Subcutaneous abdominal adipose tissue (tissue), 5 donors: ENCODE measurements around the gene TRNP1.

Source experiments
- H3K27ac ChIP-seq: one replicate; pipeline ENCODE4 v1.7.0; 2013; ENCODE audit warnings: low read depth, mild to moderate bottlenecking, inconsistent platforms, low read length, moderate library complexity
- H3K27me3 ChIP-seq, 5 donors: one replicate each; pipeline ENCODE4 v1.7.0; 2013; ENCODE audit warnings: low read length in 5 of 5, inconsistent platforms in 1 of 5; ENCODE audit not compliant: control insufficient read depth in 5 of 5, insufficient read depth in 4 of 5
- H3K36me3 ChIP-seq, 5 donors: one replicate each; pipeline ENCODE4 v1.7.0; 2013; ENCODE audit warnings: low read length in 5 of 5; ENCODE audit not compliant: control insufficient read depth in 5 of 5, insufficient read depth in 5 of 5
- H3K4me1 ChIP-seq, 5 donors: one replicate each; pipeline ENCODE4 v1.7.0; 2013; ENCODE audit warnings: low read length in 5 of 5, mild to moderate bottlenecking in 3 of 5, moderate library complexity in 1 of 5; ENCODE audit not compliant: control insufficient read depth in 5 of 5, insufficient read depth in 5 of 5
- H3K4me3 ChIP-seq, 5 donors: one replicate each; pipeline ENCODE4 v1.7.0; 2013; ENCODE audit warnings: low read length in 5 of 5, low read depth in 1 of 5
- H3K9ac ChIP-seq, 5 donors: one replicate each; pipeline ENCODE4 v1.7.0; 2013; ENCODE audit warnings: low read length in 5 of 5, mild to moderate bottlenecking in 4 of 5, moderate library complexity in 3 of 5
- H3K9me3 ChIP-seq, 5 donors: one replicate each; pipeline ENCODE4 v1.7.0; 2013; ENCODE audit warnings: low read length in 5 of 5; ENCODE audit not compliant: control insufficient read depth in 5 of 5
- donor health status: healthy.
- donor health status: healthy.
- donor health status: healthy.
- donor health status: healthy.
- donor health status: healthy.

The TRNP1 gene

GRCh38 chr1:26965628-26966027 is 27.9 kb upstream of the TRNP1 start:
- Histone ChIP-seq H3K4me3 (no peak overlapping the region), H3K9ac (no peak overlapping the region), H3K9me3 (no peaks in the 10 kb centered on the region), H3K27ac (no peak overlapping the region), H3K4me1 (no peaks in the 10 kb centered on the region), H3K36me3 (no peaks in the 10 kb centered on the region), H3K27me3 (peaks cover 6 to 35% (median 29%) of the 10 kb centered on the region in 5 donors)

GRCh38 chr1:26970810-26971209 is 22.7 kb upstream of the TRNP1 start:
- Histone ChIP-seq H3K9ac (no peak overlapping the region), H3K4me1 (no peaks in the 10 kb centered on the region), H3K27me3 (peaks cover 10 to 30% (median 25%) of the 10 kb centered on the region in 5 donors), H3K27ac (no peak overlapping the region), H3K4me3 (no peak overlapping the region), H3K9me3 (no peaks in the 10 kb centered on the region), H3K36me3 (no peaks in the 10 kb centered on the region)

- Histone ChIP-seq H3K4me3 (no peak overlapping the region), H3K4me1 (no peaks in the 10 kb centered on the region), H3K9ac (no peak overlapping the region), H3K36me3 (no peaks in the 10 kb centered on the region), H3K9me3 (no peaks in the 10 kb centered on the region), H3K27me3 (peaks cover 10 to 25% (median 21%) of the 10 kb centered on the region in 5 donors), H3K27ac (no peak overlapping the region)
Measured at GRCh38 chr1:26971590-26971989, 21.9 kb upstream of the TRNP1 start.

- H3K4me1 ChIP-seq: no peaks in the 10 kb centered on the region
- H3K27ac ChIP-seq: no peak overlapping the region
- H3K36me3 ChIP-seq: no peaks in the 10 kb centered on the region
Measured at GRCh38 chr1:26972390-26972789, 21.1 kb upstream of the TRNP1 start.

GRCh38 chr1:26972821-26973220 is 20.7 kb upstream of the TRNP1 start:
- Histone ChIP-seq H3K27ac (no peak overlapping the region), H3K4me1 (no peaks in the 10 kb centered on the region), H3K36me3 (no peaks in the 10 kb centered on the region), H3K27me3 (peaks cover 5 to 22% (median 16%) of the 10 kb centered on the region in 5 donors), H3K4me3 (no peak overlapping the region), H3K9me3 (no peaks in the 10 kb centered on the region), H3K9ac (no peak overlapping the region)

More at GRCh38 chr1:26972390-26972789, 21.1 kb upstream of the TRNP1 start:
- H3K4me3 ChIP-seq: no peak overlapping the region
- no peaks in the 10 kb centered on the region for H3K9me3 ChIP-seq
- no peak overlapping the region for H3K9ac ChIP-seq
- peaks cover 9 to 24% (median 19%) of the 10 kb centered on the region in 5 donors for H3K27me3 ChIP-seq

- Histone ChIP-seq H3K36me3 (no peaks in the 10 kb centered on the region), H3K27ac (no peak overlapping the region), H3K27me3 (peaks cover 0 to 7% (median 0%) of the 10 kb centered on the region in 5 donors), H3K4me1 (no peaks in the 10 kb centered on the region), H3K4me3 (no peak overlapping the region), H3K9ac (no peak overlapping the region), H3K9me3 (no peaks in the 10 kb centered on the region)
Measured at GRCh38 chr1:26976621-26977510, 16.6 kb upstream of the TRNP1 start.

GRCh38 chr1:26978901-26979300 is 14.6 kb upstream of the TRNP1 start:
- H3K4me3 ChIP-seq: no peak overlapping the region
- no peaks in the 10 kb centered on the region for H3K4me1 ChIP-seq
- H3K36me3 ChIP-seq: no peaks in the 10 kb centered on the region
- H3K27me3 ChIP-seq: peaks cover 0 to 13% (median 5%) of the 10 kb centered on the region in 5 donors
- no peak overlapping the region for H3K9ac ChIP-seq
- no peaks in the 10 kb centered on the region for H3K9me3 ChIP-seq
- H3K27ac ChIP-seq: no peak overlapping the region

- H3K9ac ChIP-seq: no peak overlapping the region
- no peak overlapping the region for H3K27ac ChIP-seq
- H3K4me3 ChIP-seq: no peak overlapping the region
- no peaks in the 10 kb centered on the region for H3K9me3 ChIP-seq
- H3K27me3 ChIP-seq: peaks cover 0 to 13% (median 7%) of the 10 kb centered on the region in 5 donors
- H3K4me1 ChIP-seq: no peaks in the 10 kb centered on the region
- H3K36me3 ChIP-seq: no peaks in the 10 kb centered on the region
Measured at GRCh38 chr1:26981146-26981846, 12.2 kb upstream of the TRNP1 start.

- H3K4me1 ChIP-seq: no peaks in the 10 kb centered on the region
- no peaks in the 10 kb centered on the region for H3K9me3 ChIP-seq
- H3K9ac ChIP-seq: no peak overlapping the region
- H3K27ac ChIP-seq: no peak overlapping the region
- peaks cover 0 to 14% (median 9%) of the 10 kb centered on the region in 5 donors for H3K27me3 ChIP-seq
- no peak overlapping the region for H3K4me3 ChIP-seq
- no peaks in the 10 kb centered on the region for H3K36me3 ChIP-seq
Measured at GRCh38 chr1:26983863-26984262, 9.6 kb upstream of the TRNP1 start.

- Histone ChIP-seq H3K4me3 (no peak overlapping the region), H3K9me3 (no peaks in the 10 kb centered on the region), H3K36me3 (no peaks in the 10 kb centered on the region), H3K27me3 (peaks cover 0 to 14% (median 9%) of the 10 kb centered on the region in 5 donors), H3K27ac (no peak overlapping the region), H3K4me1 (no peaks in the 10 kb centered on the region), H3K9ac (no peak overlapping the region)
Measured at GRCh38 chr1:26984291-26984690, 9.2 kb upstream of the TRNP1 start.
